HL-60/S4 treated with retinoic acid at 250 ng/mL for 4 days and 3 days (cell line): ENCODE results near the gene EXOC4.
"Not testable (repeated sequence)": the region's sequence is repeated elsewhere in the genome, so short reads cannot be mapped to it uniquely, and the experiment has no call there.

Experiments used
- in situ Hi-C: fragments of 300-500 bp; cut with MboI; formaldehyde crosslinking; loops from 2 replicates; pipeline ENCODE4 v1.7.0; 2022; ENCODE audit warnings: low sequenced_read_pairs

EXOC4 gene

DNA sequence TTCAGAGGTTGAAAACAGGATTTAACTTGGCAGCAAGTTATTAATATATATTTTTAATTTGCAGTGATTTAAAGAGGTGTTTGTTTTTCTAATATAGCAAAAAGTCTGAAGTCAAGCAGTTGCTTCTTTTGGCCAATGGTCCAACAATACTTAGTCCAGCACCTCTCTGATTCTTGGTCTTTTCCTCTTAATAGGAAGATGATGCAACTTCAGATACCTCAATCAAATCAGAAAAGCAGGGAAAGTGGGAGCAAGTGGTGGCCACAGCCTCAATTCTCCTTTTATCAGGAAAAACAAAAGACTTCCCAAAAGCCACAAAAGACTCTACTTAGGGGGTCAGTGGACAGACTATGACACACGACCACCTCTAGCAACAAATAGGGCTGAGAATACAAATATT lies 740.7 kb downstream of the EXOC4 start:
- in situ Hi-C loops: no loop called here

DNA sequence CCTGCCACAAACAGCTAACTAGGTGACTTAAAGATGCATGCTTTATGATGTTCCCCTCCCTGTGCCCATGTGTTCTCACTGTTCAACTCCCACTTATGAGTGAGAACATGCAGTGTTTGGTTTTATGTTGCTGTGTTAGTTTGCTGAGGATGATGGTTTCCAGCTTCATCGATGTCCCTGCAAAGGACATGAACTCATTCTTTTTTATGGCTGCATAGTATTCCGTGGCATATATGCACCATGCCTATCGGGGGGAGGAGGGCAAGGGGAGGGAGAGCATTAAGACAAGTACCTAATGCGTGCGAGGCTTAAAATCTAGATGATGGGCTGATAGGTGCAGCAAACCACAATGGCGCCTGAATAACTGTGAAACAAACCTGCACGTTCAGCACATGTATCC lies 741.2 kb downstream of the EXOC4 start:
- in situ Hi-C loops: not testable (repeated sequence)

DNA sequence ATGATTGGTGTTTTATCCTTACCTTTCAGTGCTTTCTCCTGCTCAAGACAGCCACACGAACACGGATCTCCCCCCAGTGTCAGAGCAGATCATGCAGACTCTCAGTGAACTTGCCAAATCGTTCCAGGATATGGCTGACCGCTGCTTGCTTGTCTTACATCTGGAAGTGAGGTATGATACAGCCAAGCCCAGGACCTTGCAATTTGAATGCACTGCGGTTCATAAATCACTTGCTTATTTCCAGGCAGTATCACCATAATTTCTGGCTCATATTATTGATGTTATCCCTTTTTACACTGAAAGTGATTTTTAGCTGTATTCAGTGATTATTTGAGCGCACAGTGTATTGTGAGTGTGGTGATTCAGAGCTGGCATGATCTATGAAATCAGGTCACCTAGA lies 744.6 kb downstream of the EXOC4 start:
- in situ Hi-C loops: no loop called here

DNA sequence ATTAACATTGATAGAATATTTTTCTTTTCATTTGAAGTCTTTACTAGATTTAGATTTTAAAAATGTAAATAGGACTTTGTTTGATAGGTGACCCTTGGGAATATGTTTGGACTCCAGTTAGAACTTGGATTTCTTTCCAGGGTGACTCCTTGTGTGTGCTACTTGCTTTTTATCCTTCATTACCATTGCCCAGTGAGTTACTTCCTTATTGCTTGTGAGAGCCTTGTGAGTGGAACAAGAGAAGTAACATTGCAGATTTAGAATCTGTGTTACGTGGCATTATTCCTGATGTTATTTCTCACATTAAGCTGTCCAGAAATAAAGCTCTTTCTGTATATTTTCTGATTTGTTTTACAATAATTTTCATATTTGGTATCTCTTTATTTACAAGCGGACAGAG lies 746.3 kb downstream of the EXOC4 start:
- in situ Hi-C loops: no loop called here

DNA sequence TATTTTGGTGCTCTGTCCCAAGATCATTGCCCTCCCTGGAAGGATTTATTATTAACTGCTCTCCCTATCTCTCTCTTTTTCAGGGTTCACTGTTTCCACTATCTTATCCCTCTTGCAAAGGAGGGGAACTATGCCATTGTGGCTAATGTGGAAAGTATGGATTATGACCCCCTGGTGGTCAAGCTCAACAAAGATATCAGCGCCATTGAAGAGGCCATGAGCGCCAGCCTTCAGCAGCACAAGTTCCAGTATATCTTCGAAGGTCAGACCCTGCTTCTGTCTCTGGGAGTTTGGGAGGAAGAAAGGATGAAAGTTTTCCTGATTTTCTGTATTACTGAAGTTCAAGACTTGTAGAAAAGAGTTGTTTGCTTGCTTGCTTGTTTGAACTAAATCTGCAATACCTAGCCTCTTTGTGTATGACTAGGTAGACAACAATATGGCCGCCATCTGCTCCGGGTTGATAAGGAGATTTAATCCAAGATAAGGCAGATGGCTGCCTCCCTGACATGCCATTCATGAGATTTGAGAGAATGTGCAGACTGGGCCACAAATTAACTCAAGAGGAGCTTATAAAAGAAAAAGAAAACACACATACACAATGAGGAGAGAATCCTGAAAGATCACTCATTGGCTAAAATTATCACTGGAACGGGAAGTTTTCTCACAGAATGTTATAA lies 752.1 kb downstream of the EXOC4 start:
- in situ Hi-C loops: no loop called here

DNA sequence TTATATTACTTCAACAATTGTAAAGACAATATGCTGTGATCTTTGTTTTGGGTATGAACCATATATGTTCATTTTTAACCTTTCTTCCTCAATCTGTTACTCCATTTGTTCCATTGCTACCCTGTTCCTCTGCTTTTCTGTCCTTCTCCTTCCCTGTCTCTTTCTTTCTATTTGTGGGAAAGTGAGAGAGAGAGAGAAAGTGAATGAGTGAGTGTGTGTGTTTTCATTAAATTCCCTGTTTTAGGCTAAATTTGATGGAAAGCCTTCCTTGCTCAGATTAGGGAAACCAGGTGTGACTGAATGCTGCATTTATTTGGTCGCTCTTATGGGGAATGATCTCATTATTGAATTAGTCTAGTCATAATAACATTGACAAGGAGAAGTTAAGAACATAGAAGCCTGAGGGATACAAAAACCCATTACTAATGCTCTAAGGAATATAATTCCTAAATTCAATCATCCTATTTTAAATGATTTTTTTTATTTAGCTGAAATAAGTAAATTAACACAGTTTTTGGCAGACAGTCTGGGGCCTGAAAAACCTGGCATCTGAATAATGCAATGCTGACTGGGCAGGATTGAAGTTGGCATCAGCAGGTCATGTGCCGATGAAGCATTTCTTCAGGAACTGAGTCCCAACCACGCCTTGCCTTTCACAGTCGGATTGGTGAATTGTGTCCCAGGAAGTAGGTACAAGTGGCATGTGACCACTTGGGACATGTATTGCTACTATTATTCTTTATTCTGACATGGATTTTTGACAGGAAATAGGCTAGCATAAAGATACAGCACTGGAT lies 756.6 kb downstream of the EXOC4 start:
- in situ Hi-C loops: no loop called here

DNA sequence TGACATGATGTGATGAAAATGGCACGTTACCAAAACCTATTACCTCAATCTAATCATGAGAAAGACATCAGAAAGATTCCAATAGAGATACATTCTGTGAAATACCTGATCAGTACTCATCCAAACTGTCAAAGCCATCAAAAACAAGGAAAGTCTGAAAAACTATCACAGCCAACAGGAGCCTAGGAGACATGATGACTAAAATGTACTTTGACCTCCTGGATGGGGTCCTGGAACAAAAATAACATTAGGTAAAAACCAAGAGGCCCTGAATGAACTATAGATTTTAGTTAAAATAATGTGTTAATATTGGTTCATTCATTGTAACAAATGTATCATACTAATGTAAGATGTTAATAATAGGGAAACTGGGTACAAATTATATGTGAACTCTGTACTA lies 760.4 kb downstream of the EXOC4 start:
- in situ Hi-C loops: no loop called here

DNA sequence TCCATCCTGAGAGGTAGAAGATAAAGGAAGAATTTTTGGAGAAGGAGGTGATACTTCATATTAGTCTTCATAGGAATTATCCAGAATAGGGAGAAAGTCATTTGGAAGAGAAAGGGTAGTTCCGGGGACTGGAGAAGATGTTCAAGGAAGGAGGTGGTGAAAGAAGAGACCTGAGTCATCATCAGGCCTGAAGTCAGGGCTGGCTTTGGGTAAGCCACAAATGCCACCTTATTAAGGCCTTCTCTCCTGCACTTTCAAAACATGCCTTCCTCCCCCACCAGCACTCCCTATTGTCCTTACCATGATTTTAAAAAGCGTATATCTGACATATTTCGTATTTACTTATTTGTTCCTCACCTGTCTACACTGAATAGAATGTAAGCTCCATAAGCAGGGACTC lies 762.1 kb downstream of the EXOC4 start:
- in situ Hi-C loops: no loop called here

DNA sequence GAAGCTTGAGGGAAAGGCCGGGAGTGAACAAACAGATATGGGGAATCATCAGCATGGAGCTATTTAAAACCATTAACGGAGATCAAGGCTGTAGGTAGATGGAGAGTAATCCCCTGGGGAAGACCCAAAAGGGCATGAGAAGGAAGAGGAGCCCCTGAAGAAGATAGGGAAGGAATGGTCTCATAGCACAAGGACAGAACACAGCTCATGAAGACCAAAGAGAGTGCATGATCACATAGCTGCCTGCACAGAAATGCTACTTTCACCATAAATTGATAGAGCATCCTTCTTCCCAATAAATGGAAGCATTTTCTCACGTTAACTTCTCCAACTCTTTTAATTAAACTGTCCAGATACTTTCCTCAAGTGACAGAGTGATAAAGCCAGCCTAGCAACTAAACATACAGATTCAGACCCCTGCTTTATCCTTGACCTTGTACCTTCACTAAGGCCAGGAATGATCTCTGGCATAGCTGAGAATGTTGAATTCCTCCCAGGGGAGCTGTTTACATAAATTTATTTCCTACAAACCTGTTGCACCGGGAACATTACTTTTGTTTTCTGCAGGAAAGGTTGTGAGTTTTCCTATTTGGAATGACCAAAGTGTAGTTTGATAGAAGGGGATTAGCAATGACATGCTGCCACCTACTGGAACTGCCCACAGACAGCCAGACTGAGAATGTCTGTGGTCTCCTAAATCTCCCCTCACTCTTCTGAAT lies 763.5 kb downstream of the EXOC4 start:
- in situ Hi-C loops: no loop called here

DNA sequence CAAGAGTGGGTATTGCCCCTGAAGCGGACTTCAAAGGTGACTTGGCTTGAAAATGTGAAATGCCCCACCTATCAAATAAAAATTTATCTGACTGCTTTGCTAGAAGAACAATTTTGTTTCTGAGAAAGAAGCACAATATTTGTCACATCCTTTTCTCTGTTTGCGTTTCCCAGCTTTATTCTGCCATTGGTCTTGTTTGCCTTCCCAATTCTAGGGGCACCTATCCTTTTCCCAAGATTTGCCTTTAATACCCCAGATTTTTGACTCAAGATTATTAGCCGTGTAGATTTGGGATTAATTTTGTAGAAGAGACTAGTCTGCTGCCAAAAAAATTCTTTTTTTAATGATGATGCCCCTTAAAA lies 764.0 kb downstream of the EXOC4 start:
- in situ Hi-C loops: no loop called here

DNA sequence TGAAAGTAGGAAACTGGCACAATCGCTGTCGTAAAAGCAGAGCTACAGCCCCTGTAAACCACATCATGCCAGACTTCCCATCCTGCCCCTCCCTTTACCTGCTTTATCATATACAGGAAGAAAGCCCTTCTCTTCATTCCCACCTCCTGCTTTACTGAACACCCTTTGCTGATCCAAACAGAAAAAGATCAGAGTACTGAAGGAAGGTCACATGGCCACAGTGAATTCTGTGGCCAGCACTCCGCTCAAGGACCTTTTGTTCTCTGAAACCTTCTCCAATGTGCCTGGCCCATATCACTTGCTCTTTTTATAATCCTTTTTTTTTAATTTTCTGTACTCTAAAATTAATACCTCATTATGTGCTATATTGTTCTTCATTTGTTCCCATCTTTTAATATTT lies 765.4 kb downstream of the EXOC4 start:
- in situ Hi-C loops: no loop called here

DNA sequence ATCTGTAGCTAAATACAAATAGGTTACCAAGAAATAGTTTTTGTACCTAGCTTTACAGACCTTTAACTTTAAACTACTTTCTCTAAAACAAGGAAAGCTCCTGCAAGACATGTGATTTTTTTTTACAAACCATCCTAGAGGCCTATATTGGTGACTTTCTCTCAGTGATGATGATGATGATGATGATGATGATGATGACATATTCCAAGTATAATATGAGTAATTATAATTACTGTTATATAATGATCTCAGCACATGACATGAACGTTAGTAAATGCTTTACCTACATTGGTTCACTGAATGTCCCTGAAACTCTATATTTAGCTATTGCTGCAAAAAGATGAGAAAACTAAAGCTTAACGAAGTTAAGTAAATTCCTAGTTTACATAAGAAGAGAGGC lies 766.4 kb downstream of the EXOC4 start:
- in situ Hi-C loops: no loop called here

DNA sequence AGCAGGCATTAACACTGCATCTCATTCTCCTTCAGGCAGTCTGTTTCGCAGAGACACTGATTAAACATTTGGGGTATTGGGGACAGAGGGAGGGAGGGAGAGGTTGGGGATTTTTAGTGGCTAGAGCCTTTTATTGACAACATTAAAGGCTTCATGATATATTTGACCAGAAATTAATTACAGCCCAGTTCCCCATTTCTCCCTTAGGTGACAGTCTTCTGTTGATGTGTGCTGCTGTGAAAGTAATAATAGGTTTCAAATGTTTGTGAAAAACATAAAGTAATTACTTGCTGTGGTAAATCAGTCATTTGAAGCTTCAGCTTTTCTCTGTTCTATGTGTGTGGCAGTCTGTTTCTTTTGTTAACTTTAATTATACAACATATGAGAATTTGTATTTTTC lies 769.0 kb downstream of the EXOC4 start:
- in situ Hi-C loops: no loop called here

DNA sequence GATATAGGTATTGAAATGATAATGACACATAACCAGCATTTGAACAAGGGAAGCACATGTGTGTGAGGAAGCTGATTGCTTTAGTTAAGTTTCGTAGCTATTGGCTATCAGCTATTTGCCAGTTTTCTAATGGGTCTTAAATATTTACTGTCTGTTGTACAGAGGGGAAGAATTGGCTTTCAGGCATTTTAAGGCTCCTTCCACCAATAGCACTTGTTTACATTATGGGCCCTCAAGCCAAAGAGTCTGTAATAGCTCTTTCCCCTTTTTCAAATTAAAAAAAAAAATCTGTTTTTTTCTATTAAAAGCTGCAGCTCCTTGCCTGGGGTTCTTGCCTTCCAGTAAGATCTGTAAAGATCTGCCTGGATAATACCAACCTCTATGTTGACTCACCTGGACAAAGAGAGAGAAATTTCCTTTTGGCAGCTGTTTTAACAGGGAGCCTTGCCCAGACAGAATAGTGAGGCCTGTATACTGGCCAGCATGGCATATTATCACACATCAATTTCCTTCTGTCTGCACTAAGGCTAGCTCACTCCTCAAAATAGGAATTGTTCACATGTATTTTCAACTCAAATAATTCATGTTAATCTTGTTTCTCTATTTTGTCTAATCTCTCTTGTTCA lies 769.5 kb downstream of the EXOC4 start:
- in situ Hi-C loops: no loop called here

DNA sequence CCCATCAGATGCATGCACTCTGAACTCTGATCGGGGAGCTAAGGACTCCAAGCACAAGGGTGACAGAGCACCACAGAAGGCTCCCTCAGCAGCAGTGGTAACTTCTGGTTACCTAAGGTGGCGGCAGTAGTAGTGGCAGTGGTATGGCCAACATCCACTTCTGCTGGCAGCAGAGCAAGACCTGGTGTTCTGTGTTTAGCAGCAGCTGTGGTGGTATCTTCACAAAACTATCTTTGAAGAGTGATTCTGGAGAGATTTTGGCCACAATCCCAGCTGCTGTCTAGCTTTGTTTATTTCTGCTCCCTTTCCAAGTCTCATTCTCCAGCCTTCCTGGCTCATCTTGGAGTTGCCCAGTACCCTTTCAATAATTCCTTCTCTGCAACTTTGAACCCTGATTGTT lies 771.9 kb downstream of the EXOC4 start:
- in situ Hi-C loops: no loop called here

DNA sequence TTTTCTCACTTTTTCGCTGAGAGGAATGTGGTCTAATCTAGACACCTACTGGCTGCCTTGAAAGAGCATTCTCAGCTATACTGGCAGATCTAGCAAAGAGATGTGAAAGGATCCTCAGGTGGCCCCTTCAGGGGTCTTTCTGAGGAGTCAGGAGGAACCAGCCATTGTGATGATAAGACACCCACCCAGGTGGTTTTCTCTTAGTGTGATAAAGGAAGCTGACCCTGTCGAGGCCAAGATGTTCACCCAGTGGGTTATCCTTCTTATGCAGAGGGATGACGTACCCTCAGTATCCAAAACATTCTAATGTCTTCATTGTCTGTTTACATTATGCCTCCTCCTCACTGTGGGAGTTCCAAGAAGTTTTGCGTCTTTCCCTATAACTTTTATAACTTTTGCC lies 776.0 kb downstream of the EXOC4 start:
- in situ Hi-C loops: no loop called here

DNA sequence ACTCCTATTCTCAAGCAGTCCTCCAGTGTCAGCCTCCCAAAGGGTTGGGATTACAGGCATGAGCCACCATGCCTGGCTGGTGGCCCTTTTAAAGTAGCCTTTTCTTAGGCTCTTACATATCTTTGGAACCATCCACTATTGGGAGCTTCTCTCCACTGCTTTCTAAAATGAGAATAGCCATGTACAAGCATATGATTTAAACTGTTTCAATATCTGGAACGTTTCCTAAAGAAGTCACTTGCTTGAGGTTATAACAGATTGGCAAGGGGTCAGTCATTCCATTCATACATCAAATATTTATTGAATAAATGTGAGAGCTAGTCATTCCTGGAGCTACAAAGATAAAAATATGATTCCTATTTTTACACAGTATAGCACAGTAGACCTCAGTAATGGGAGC lies 776.9 kb downstream of the EXOC4 start:
- in situ Hi-C loops: no loop called here

DNA sequence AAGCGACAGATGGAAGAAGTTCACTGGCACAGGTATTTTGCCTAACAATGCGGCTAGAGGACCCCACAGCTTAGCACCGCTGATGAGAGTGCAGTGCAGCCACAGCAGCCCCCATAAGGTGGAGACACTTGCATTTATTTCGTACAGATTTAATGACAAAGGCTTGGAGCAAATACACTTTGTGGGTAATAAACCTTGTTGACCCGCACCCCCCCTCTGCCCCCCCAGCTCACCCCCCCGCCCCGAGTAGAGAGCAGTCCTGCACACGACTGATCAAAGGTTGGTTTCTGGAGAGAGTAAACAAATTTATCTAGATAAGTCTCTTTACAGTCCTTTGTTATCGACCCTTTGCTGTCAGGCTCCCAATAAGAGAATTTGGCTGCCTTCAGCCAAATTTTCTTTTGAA lies 777.6 kb downstream of the EXOC4 start:
- in situ Hi-C loops: no loop called here

DNA sequence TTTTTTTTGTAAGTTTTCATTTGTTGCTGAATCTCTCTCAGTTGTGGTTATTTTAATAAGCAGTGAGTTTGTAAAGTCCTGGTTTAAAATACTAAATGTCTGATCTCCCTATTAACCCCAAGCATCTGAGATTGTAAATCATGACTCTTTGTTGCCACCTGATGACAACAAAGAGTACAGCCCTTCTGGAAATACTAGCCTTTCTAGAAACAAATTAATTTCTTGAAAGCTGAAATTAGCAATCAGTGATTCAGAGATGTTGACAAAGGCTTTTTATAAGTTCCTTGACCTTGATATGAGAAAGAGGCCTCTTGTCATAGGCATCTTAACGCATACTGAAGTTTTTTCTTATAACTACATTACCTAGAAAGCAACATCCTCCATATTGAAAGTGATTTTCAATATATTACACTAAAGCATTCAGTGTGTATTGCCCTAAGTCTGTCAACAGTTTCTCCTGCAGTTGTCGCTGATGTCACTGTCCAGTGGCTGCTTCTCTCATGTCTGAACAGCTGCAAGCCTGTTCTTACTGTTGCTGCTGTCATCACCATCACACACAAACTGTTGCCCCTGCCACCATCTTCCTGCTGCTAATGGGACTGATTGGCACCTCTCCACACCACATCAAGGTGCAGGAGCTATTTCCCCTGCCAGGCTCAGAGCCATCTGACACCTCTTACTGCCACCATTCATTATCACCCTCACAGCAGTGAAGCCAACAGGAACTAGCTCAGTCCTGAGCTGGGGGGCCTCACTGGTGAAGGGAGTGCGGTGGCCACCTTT lies 779.1 kb downstream of the EXOC4 start:
- in situ Hi-C loops: no loop called here

DNA sequence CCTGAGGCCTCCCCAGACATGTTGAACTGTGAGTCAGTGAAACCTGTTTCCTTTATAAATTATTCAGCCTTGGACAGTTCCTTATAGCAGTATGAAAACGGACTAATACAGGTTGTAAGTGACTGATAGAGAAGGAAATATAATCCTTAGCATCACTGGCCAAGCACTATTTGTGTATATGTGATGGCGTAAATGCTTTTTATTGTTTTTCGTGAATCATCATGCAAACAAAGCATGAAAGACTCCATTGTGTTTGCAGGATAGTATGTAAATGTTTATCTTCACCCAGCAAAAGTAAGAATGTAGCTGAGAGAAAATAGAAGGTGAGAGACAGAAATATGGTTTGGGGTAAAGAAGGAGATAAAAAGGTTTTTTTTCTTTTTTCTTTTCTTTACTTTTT lies 781.8 kb downstream of the EXOC4 start:
- in situ Hi-C loops: no loop called here

DNA sequence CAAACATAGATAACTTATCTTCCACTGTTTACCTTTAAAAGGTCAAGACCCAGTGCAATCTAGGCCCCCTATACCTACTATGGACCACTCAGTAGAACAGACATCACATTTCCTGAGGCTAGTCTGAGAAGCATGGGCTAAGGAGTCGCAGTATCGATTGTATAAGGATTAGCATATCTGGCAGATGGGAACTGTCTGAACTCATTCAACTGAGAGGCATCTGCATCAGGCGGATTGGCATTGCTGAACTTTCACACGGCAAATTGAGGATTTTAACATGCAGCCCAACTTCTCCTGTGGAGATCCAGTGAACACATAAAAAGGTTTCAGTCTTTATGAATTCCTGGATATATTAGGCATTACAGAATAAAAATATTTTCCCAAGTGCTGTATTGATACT lies 785.1 kb downstream of the EXOC4 start:
- in situ Hi-C loops: no loop called here
